Measurements from ENCODE around the gene GALNT2.
A peak's percentile ranks its signal among the peaks of the same experiment; 100 is the strongest.

The GALNT2 gene

GRCh38 chr1:230124186-230125128, 57.4 kb downstream of the GALNT2 start:
- ATAC-seq (replicated peaks) (no peak), DNase-seq (no peak)
- H3K27ac Mint-ChIP-seq = peak overlapping the region; percentile 98
- H3K4me3 Mint-ChIP-seq = peak overlapping the region; percentile 71 to 74
- H3K9me3 Mint-ChIP-seq = no peaks in the 10 kb centered on the region
- H3K36me3 Mint-ChIP-seq = peaks cover 21 to 30% of the 10 kb centered on the region in 2 donors
- no peaks in the 10 kb centered on the region for H3K27me3 Mint-ChIP-seq
- H3K4me1 Mint-ChIP-seq = peaks cover 76 to 99% of the 10 kb centered on the region in 2 donors

- Mint-ChIP-seq H3K27me3 (no peaks in the 10 kb centered on the region), H3K36me3 (peaks cover 21 to 31% of the 10 kb centered on the region in 2 donors), H3K4me3 (peak overlapping the region; percentile 3 to 71), H3K4me1 (peaks cover 74 to 97% of the 10 kb centered on the region in 2 donors), H3K27ac (peak overlapping the region; percentile 98), H3K9me3 (no peaks in the 10 kb centered on the region)
- DNase-seq (no peak), ATAC-seq (replicated peaks) (no peak)
Measured at GRCh38 chr1:230125141-230125540, 58.1 kb downstream of the GALNT2 start.

DNA sequence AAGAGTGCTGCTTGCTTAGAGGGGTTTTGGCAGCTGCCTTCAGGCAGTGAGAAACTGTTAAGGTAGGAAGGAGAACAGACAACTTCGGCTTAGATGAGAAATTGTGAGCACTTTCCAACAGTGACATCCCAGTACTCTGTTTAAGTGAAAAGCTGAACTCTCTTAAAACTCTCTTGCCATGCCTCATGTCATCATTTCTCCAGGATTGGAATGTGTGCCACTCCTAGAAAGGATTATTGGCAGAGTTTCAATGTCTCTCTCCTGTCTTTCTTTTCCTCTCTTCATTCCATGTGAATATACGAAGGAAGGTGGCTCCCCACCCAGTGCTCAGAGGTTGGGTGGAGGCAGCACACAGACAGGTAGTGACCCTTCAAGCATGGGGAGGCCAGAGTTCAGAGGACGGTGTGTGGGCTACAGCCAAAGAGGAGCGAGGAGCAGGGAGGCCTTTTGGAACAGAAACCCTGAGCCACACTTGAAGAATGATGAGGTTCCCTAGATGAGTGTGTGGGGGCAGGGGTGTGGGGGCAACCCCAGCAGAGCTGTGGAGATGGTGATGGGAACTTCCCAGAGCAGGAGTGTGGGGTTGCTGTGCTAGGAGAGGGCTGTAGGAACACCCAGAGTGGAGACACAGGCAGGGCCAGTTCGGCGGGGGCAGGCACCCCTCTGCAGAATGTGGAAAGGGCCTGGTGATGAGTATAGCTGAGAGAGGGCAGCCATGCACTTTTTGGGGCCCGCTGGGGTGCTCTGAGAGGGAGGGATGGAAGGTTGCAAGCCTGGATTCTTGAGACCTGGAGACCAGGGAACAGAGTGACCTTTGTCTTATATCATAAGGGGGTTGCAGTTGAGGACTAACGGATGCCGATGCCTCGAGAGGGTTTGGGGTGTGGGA, 58.8 kb downstream of the GALNT2 start:
- Mint-ChIP-seq H3K4me1 (peaks cover 73 to 97% of the 10 kb centered on the region in 2 donors), H3K27ac (peak overlapping the region; percentile 98), H3K27me3 (no peaks in the 10 kb centered on the region), H3K36me3 (peaks cover 14 to 25% of the 10 kb centered on the region in 2 donors), H3K4me3 (peak overlapping the region; percentile 1 to 69), H3K9me3 (no peaks in the 10 kb centered on the region)
- DNase-seq (no peak), ATAC-seq (replicated peaks) (no peak)

- DNase-seq = no peak
- H3K4me1 Mint-ChIP-seq = peaks cover 71 to 97% of the 10 kb centered on the region in 2 donors
- H3K4me3 Mint-ChIP-seq = peak overlapping the region; percentile 1 to 69
- ATAC-seq (replicated peaks) = no peak
- H3K9me3 Mint-ChIP-seq = no peaks in the 10 kb centered on the region
- H3K27ac Mint-ChIP-seq = peak overlapping the region; percentile 98
- H3K36me3 Mint-ChIP-seq = peaks cover 8 to 17% of the 10 kb centered on the region in 2 donors
- no peaks in the 10 kb centered on the region for H3K27me3 Mint-ChIP-seq
Measured at GRCh38 chr1:230126529-230127104, 59.6 kb downstream of the GALNT2 start.

GRCh38 chr1:230127105-230128054, 60.3 kb downstream of the GALNT2 start:
- Mint-ChIP-seq H3K4me3 (peak overlapping the region; percentile 1 to 69), H3K9me3 (no peaks in the 10 kb centered on the region), H3K27me3 (no peaks in the 10 kb centered on the region), H3K36me3 (peaks cover 10 to 15% of the 10 kb centered on the region in 2 donors), H3K27ac (peak overlapping the region; percentile 98), H3K4me1 (peaks cover 73 to 97% of the 10 kb centered on the region in 2 donors)
- ATAC-seq (replicated peaks) = peak; percentile 21 to 41
- DNase-seq = no peak

DNA sequence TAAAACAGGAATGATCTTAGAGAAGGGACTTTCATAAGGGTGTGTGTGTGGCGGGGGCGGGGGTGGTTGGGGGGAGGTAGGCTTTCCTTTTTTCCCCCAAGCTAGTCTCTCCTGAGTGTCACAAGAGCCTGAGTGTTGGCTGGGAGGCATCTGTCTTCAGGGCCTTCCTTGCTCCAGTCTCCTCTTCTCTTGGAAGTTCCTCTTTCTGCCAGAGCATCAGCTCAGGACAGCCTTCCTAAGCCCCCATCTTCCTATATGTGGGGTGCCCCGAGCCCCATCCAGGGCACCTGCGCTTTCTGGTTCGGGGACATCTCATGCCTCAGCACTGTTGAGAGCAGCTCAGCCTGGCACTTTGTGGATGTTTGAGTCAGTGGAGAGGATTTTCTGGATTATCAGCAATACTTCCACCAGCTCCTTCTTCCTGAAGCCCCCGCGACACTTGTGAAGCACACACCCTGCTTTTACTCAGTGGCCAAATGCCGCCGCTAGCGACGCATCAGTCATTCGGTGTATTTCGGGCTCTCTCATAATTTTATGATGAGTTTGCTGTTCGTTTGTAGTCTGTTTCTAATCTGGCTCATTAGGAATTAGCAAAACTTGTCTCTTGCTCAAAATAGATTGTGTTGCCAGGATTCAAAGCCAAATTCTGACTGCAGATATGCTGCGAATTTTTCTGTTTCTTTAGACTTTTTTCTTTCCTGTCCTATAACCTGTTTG, 61.7 kb downstream of the GALNT2 start:
- Mint-ChIP-seq H3K9me3 (no peaks in the 10 kb centered on the region), H3K4me3 (peak overlapping the region in 1 of 2 donors; percentile 27), H3K4me1 (peaks cover 67 to 97% of the 10 kb centered on the region in 2 donors), H3K36me3 (peaks cover 13 to 14% of the 10 kb centered on the region in 2 donors), H3K27ac (peak overlapping the region; percentile 51), H3K27me3 (no peaks in the 10 kb centered on the region)
- ATAC-seq (replicated peaks) = no peak
- DNase-seq = no peak

GRCh38 chr1:230129341-230129740, 62.3 kb downstream of the GALNT2 start:
- no peaks in the 10 kb centered on the region for H3K27me3 Mint-ChIP-seq
- DNase-seq = no peak
- no peak for ATAC-seq (replicated peaks)
- H3K4me3 Mint-ChIP-seq = no peak overlapping the region
- peaks cover 10 to 13% of the 10 kb centered on the region in 2 donors for H3K36me3 Mint-ChIP-seq
- H3K4me1 Mint-ChIP-seq = peaks cover 63 to 93% of the 10 kb centered on the region in 2 donors
- H3K27ac Mint-ChIP-seq = peak overlapping the region; percentile 31
- no peaks in the 10 kb centered on the region for H3K9me3 Mint-ChIP-seq

- no peak for ATAC-seq (replicated peaks)
- peaks cover 59 to 83% of the 10 kb centered on the region in 2 donors for H3K4me1 Mint-ChIP-seq
- H3K36me3 Mint-ChIP-seq = peaks cover 10 to 17% of the 10 kb centered on the region in 2 donors
- H3K27me3 Mint-ChIP-seq = no peaks in the 10 kb centered on the region
- peak overlapping the region; percentile 32 for H3K27ac Mint-ChIP-seq
- no peak for DNase-seq
- peak overlapping the region in 1 of 2 donors; percentile 47 for H3K4me3 Mint-ChIP-seq
- no peaks in the 10 kb centered on the region for H3K9me3 Mint-ChIP-seq
Measured at GRCh38 chr1:230130172-230130944, 63.3 kb downstream of the GALNT2 start.

DNA sequence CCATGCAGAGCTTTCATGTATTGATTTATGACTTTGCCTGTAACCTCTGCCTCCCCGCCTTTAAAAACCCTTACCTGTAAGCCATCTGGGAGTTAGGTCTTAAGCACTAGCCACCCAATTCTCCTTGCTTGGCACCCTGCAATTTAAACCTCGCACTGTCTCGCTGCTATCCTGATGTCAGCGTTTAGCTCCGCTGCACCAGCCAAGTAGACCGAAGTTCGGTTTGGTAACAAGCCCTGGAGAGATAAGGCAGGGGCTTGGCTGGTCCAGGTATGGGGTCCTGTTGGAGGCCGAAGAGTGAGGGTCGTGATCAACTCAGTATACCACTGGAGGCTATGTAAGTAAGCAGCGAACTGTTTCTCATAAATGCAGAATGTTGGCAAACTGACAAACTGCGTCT, 64.4 kb downstream of the GALNT2 start:
- Mint-ChIP-seq H3K27ac (peak overlapping the region; percentile 42), H3K4me3 (peak overlapping the region in 1 of 2 donors; percentile 15), H3K4me1 (peaks cover 48 to 72% of the 10 kb centered on the region in 2 donors), H3K9me3 (no peaks in the 10 kb centered on the region), H3K27me3 (no peaks in the 10 kb centered on the region), H3K36me3 (peaks cover 11 to 15% of the 10 kb centered on the region in 2 donors)
- ATAC-seq (replicated peaks) = no peak
- DNase-seq = no peak

DNA sequence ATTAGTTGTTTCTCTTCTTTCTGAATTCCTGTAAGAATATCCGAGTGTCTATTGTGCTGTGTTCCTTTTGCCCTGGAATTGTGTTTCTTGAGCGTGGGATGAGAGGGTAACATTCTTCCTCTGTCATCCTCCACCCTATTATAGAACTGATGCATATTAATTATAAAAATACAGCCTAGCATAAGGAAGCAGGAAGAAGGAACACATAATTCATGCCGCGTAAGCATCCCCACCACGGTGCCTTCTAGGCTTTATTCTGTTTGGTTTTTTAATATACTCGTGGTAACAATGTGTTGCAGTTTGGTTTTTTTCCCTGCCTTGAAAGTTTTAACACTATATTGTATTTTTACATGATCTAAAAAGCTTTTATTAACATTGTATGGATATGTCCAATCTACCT, 65.7 kb downstream of the GALNT2 start:
- H3K9me3 Mint-ChIP-seq = no peaks in the 10 kb centered on the region

GRCh38 chr1:230135726-230136125, 68.7 kb downstream of the GALNT2 start:
- no peak for ATAC-seq (replicated peaks)
- no peak overlapping the region for H3K27ac Mint-ChIP-seq
- H3K36me3 Mint-ChIP-seq = peaks cover 18 to 29% of the 10 kb centered on the region in 2 donors
- peaks cover 27 to 46% of the 10 kb centered on the region in 2 donors for H3K4me1 Mint-ChIP-seq
- no peak for DNase-seq
- H3K9me3 Mint-ChIP-seq = no peaks in the 10 kb centered on the region
- H3K4me3 Mint-ChIP-seq = no peak overlapping the region
- no peaks in the 10 kb centered on the region for H3K27me3 Mint-ChIP-seq

More for the DNA sequence above, 65.7 kb downstream of the GALNT2 start:
- Mint-ChIP-seq H3K27ac (no peak overlapping the region), H3K27me3 (no peaks in the 10 kb centered on the region), H3K4me3 (no peak overlapping the region), H3K4me1 (peaks cover 39 to 61% of the 10 kb centered on the region in 2 donors), H3K36me3 (peaks cover 16 to 25% of the 10 kb centered on the region in 2 donors)
- ATAC-seq (replicated peaks) = no peak
- DNase-seq = no peak

All from stimulated activated naive B cell treated with anti-CD40 and anti-IgM and Interleukin-4, amounts not matched to agents 10 μg/mL and 1 μg/mL and 100 μg/mL, for 72 hours (primary cell).